Medulla oblongata (tissue), 1 donor: Measurements from ENCODE around the gene SLC17A9.

Source experiments
- DNase-seq: peaks from one replicate; pipeline ENCODE4 v3.0.0-alpha.2; 2015; ENCODE audit errors: extremely low spot score

SLC17A9 gene

GRCh38 chr20:62982124-62983075 lies 29.9 kb downstream of the SLC17A9 start:
- DNase-seq = no peak

- no peak for DNase-seq
Measured at GRCh38 chr20:62983210-62983609, 30.7 kb downstream of the SLC17A9 start.

- DNase-seq = peak; percentile 62
Measured at GRCh38 chr20:62984666-62985443, 32.3 kb downstream of the SLC17A9 start.

GRCh38 chr20:62985444-62985778 lies 32.9 kb downstream of the SLC17A9 start:
- no peak for DNase-seq

- no peak for DNase-seq
Measured at GRCh38 chr20:62986257-62986800, 33.8 kb downstream of the SLC17A9 start.

GRCh38 chr20:62987114-62987513 lies 34.6 kb downstream of the SLC17A9 start:
- DNase-seq = no peak

- no peak for DNase-seq
Measured at GRCh38 chr20:62989201-62989601, 36.7 kb downstream of the SLC17A9 start.

- DNase-seq = no peak
Measured at GRCh38 chr20:62990306-62990825, 37.9 kb downstream of the SLC17A9 start.

- no peak for DNase-seq
Measured at GRCh38 chr20:62991196-62991807, 38.8 kb downstream of the SLC17A9 start.

GRCh38 chr20:62991863-62992262 lies 39.4 kb downstream of the SLC17A9 start:
- DNase-seq = no peak

- DNase-seq = no peak
Measured at GRCh38 chr20:62993856-62994494, 41.5 kb downstream of the SLC17A9 start.

GRCh38 chr20:62994869-62995281 lies 42.4 kb downstream of the SLC17A9 start:
- DNase-seq = no peak

- no peak for DNase-seq
Measured at GRCh38 chr20:62995481-62995880, 43.0 kb downstream of the SLC17A9 start.

- DNase-seq = no peak
Measured at GRCh38 chr20:62995898-62996595, 43.5 kb downstream of the SLC17A9 start.

- DNase-seq = no peak
Measured at GRCh38 chr20:62996596-62996982, 44.1 kb downstream of the SLC17A9 start.

GRCh38 chr20:62997417-62998035 lies 45.0 kb downstream of the SLC17A9 start:
- DNase-seq = no peak

GRCh38 chr20:62998449-62998848 lies 45.9 kb downstream of the SLC17A9 start:
- DNase-seq = no peak

GRCh38 chr20:62999580-62999979 lies 47.1 kb downstream of the SLC17A9 start:
- no peak for DNase-seq

GRCh38 chr20:63000036-63000435 lies 47.5 kb downstream of the SLC17A9 start:
- DNase-seq = no peak

- DNase-seq = no peak
Measured at GRCh38 chr20:63000958-63001357, 48.4 kb downstream of the SLC17A9 start.
